ENCODE results near the gene ALPG. TPM values are rescaled to one million over a fixed set of nuclear protein-coding genes. Genes with fewer than 3 reads are reported as not detected.

Gene ALPG
- total and polyA plus RNA-seq, 2 of the 13 experiments (the other 11 are each of a cell fraction or from before 2014, with no cell fraction given), result not detected

- H3K4me2 ChIP-seq (ENCODE audit: low read depth, low read length), result no peak overlapping the region
- H4K20me1 ChIP-seq (ENCODE audit: insufficient read depth, low read length), result no peaks in the 10 kb centered on the region
- intact Hi-C loops (cut with micrococcal nuclease; ENCODE audit: unreplicated experiment) (no loop called here), in situ Hi-C loops (cut with HindIII; ENCODE audit: extremely low pct_ligation_motif_present, low pct_unique_long_range_greater_than_20kb) (no loop called here)
- ATAC-seq (peak; percentile 36), FAIRE-seq (no peak), DNase-seq (ENCODE audit: low spot score) (no peak)
- no TSS peak for BruUV-seq (replicated peaks)
- H3K79me2 ChIP-seq (ENCODE audit: insufficient read depth, low read length), result no peaks in the 10 kb centered on the region
- H3K4me3 ChIP-seq (replicated peaks in 1 of 3; ENCODE audit: insufficient read depth in 1 of 3, low read depth in 2 of 3, low read length in 3 of 3), result peak overlapping the region in 1 of 3 experiments; percentile 8; a peak in 1 of 6 replicates
- no peak overlapping the region for H2AFZ ChIP-seq (ENCODE audit: low read length)
- POLR2A ChIA-PET, result no interaction called here
- TF ChIP-seq DNMT1 (CRISPR knock-in tag; IDR thresholded peaks at IDR 0.05) (no peak), FOXJ3 (CRISPR knock-in tag; IDR thresholded peaks at IDR 0.05; ENCODE audit: borderline replicate concordance) (no peak), ZNF263 (CRISPR knock-in tag; IDR thresholded peaks at IDR 0.05) (peak; percentile 82), ZKSCAN5 (CRISPR knock-in tag; IDR thresholded peaks at IDR 0.05) (no peak), SMAD3 (CRISPR knock-in tag; IDR thresholded peaks at IDR 0.05) (no peak)
- peaks cover 13 to 85% of the 10 kb centered on the region in 2 experiments for H3K27me3 ChIP-seq (ENCODE audit: control insufficient read depth in 1 of 2, insufficient read depth in 2 of 2, low read length in 2 of 2)
- no peaks in the 10 kb centered on the region for H3K4me1 ChIP-seq (ENCODE audit: insufficient read depth, low read length)
- H3K9ac ChIP-seq (ENCODE audit: insufficient read depth, low read depth, low read length), result no peak overlapping the region
- no peak overlapping the region for H3K27ac ChIP-seq (ENCODE audit: extremely low read length, insufficient read depth, low read length)
- H3K36me3 ChIP-seq (replicated peaks in 1 of 2; ENCODE audit: control insufficient read depth in 1 of 2, insufficient read depth in 2 of 2, low read length in 2 of 2), result no peaks in the 10 kb centered on the region
- CTCF ChIA-PET (ENCODE audit: low intra/inter-chr PET ratio, low total read pairs), result no interaction called here
- no peaks in the 10 kb centered on the region for H3K9me3 ChIP-seq (ENCODE audit: low read length)
- WGBS (ENCODE audit: low lambda C conversion rate), result 30% methylated on average over 18 of the region's 42 CpGs
Measured at GRCh38 chr2:232388324-232388891, 18.2 kb upstream of the ALPG start.

GRCh38 chr2:232389327-232389726 is 17.3 kb upstream of the ALPG start:
- intact Hi-C loops (cut with micrococcal nuclease; ENCODE audit: unreplicated experiment) (no loop called here), in situ Hi-C loops (cut with HindIII; ENCODE audit: extremely low pct_ligation_motif_present, low pct_unique_long_range_greater_than_20kb) (no loop called here)
- Histone ChIP-seq H3K9ac (ENCODE audit: insufficient read depth, low read depth, low read length) (no peak overlapping the region), H3K79me2 (ENCODE audit: insufficient read depth, low read length) (no peaks in the 10 kb centered on the region), H3K4me3 (replicated peaks in 1 of 3; ENCODE audit: insufficient read depth in 1 of 3, low read depth in 2 of 3, low read length in 3 of 3) (no peak overlapping the region), H3K27me3 (ENCODE audit: control insufficient read depth in 1 of 2, insufficient read depth in 2 of 2, low read length in 2 of 2) (peaks cover 12 to 83% of the 10 kb centered on the region in 2 experiments; a peak in 4 of 5 replicates), H3K9me3 (ENCODE audit: low read length) (no peaks in the 10 kb centered on the region), H2AFZ (ENCODE audit: low read length) (no peak overlapping the region), H3K4me1 (ENCODE audit: insufficient read depth, low read length) (no peaks in the 10 kb centered on the region), H3K36me3 (replicated peaks in 1 of 2; ENCODE audit: control insufficient read depth in 1 of 2, insufficient read depth in 2 of 2, low read length in 2 of 2) (no peaks in the 10 kb centered on the region), H3K27ac (ENCODE audit: extremely low read length, insufficient read depth, low read length) (no peak overlapping the region), H4K20me1 (ENCODE audit: insufficient read depth, low read length) (no peaks in the 10 kb centered on the region), H3K4me2 (ENCODE audit: low read depth, low read length) (no peak overlapping the region)
- FAIRE-seq (no peak), DNase-seq (ENCODE audit: low spot score) (no peak), ATAC-seq (no peak)
- CTCF ChIA-PET (ENCODE audit: low intra/inter-chr PET ratio, low total read pairs), result no interaction called here
- POLR2A ChIA-PET, result no interaction called here
- BruUV-seq (replicated peaks), result no TSS peak
- WGBS (ENCODE audit: low lambda C conversion rate), result 33% methylated on average over 6 of the region's 6 CpGs
- TF ChIP-seq ZNF724P (CRISPR knock-in tag; IDR thresholded peaks at IDR 0.05; ENCODE audit: borderline replicate concordance), result no peak
- TF ChIP-seq ESRRA (CRISPR knock-in tag; IDR thresholded peaks at IDR 0.05; ENCODE audit: low read depth), result no peak
- no peak for TF ChIP-seq SMARCE1 (IDR thresholded peaks at IDR 0.05; ENCODE audit: borderline replicate concordance)
- no peak for TF ChIP-seq CCAR2 (optimal IDR thresholded peaks at IDR 0.05; ENCODE audit: low read depth, low read length)
- no peak for TF ChIP-seq GABPA (IDR thresholded peaks at IDR 0.05; ENCODE audit: low read depth, low read length)
- no peak for TF ChIP-seq GABPA (CRISPR knock-in tag; IDR thresholded peaks at IDR 0.05; ENCODE audit: low read depth)
- no peak for TF ChIP-seq ARID5B (CRISPR knock-in tag; IDR thresholded peaks at IDR 0.05)
- no peak for TF ChIP-seq ZFP36L2 (CRISPR knock-in tag; IDR thresholded peaks at IDR 0.05)
- no peak for TF ChIP-seq ZNF484 (CRISPR knock-in tag; IDR thresholded peaks at IDR 0.05; ENCODE audit: borderline replicate concordance, low read depth)
- no peak for TF ChIP-seq BCL3 (CRISPR knock-in tag; IDR thresholded peaks at IDR 0.05)
- TF ChIP-seq RXRA (CRISPR knock-in tag; IDR thresholded peaks at IDR 0.05), result no peak

All from HepG2 (cell line).